Activated CD8-positive, alpha-beta memory T cell treated with anti-CD3 and anti-CD28 coated beads, Interleukin-2, amount 10 ng/mL, durations not matched to agents 7 days and 5 days (primary cell): Measurements from ENCODE around the gene ENTPD2. TPM values are rescaled to one million over a fixed set of nuclear protein-coding genes. Genes with fewer than 3 reads are reported as not detected.
"Not testable (repeated sequence)": the region's sequence is repeated elsewhere in the genome, so short reads cannot be mapped to it uniquely, and the experiment has no call there.

ENCODE experiments used
- ATAC-seq: fragments of 150-1000 bp; cut with Tn5 transposase; one replicate; pipeline ENCODE4 v1.10.0; 2021; ENCODE audit warnings: moderate library complexity
- CTCF ChIA-PET: fragments of 350-600 bp; sonication (Branson Sonifier 250); formaldehyde crosslinking; loops from one replicate; lab custom pipeline; 2021; ENCODE audit warnings: antibody characterized with exemption; lab: Charles Lee
- DNase-seq: peaks from one replicate; pipeline ENCODE4 v3.0.0-alpha.2; 2020
- H3K27ac Mint-ChIP-seq: one replicate; pipeline ENCODE4 v1.8.0; 2021; ENCODE audit warnings: mild to moderate bottlenecking, mixed read lengths
- H3K27me3 Mint-ChIP-seq: one replicate; pipeline ENCODE4 v1.8.0; 2021; ENCODE audit warnings: mixed read lengths
- H3K36me3 Mint-ChIP-seq: one replicate; pipeline ENCODE4 v1.8.0; 2021; ENCODE audit warnings: mild to moderate bottlenecking, mixed read lengths
- H3K4me1 Mint-ChIP-seq: one replicate; pipeline ENCODE4 v1.8.0; 2021; ENCODE audit warnings: mixed read lengths
- H3K4me3 Mint-ChIP-seq: one replicate; pipeline ENCODE4 v1.8.0; 2021; ENCODE audit warnings: mild to moderate bottlenecking, moderate library complexity, mixed read lengths
- H3K9me3 Mint-ChIP-seq: one replicate; pipeline ENCODE4 v1.8.0; 2022; ENCODE audit warnings: low read depth, mixed read lengths
- total RNA-seq, 2 experiments: library from RNA; stranded (reverse); gene quantifications; one replicate each; pipeline ENCODE4 v1.2.3, GENCODE V29; 2021

ENTPD2 gene
- total RNA-seq, 2 experiments from 2014 or later: not detected

DNA sequence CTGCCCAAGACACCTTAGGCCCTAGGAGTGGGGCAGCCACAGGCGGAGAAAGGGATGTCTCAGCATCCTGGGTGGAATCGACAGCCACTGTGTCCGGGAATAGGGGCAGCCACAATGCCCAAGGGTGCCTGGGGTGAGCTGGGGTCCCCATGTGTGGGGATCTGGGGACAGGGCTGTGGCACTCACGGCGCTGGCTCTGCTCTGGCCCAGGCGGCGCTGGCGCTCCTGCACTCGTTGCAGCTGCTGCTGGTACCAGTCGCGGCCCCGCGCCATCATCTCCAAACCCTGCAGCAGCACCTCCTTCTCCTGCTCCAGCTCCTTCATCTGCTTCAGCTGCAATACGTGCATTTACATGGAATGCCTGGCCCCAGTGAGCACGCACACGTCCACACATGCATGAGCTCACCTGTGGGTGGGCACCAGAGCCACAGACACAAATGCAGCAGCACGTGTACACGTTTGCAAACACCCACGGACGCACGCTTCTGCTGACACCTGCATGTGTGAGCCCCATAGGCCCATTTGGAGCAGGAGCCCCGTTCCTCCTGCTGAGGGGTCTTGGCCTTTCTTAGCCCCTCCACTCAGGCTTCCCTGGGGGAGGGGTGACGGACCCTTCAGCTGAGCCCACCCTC, 11.6 kb upstream of the ENTPD2 start:
- no peaks in the 10 kb centered on the region for H3K9me3 Mint-ChIP-seq
- no peak overlapping the region for H3K27ac Mint-ChIP-seq
- H3K27me3 Mint-ChIP-seq: peaks cover 3% of the 10 kb centered on the region
- no peak for DNase-seq
- CTCF ChIA-PET: interaction anchor here (1.6 to 10.2 kb wide), 7 partner anchors 8 to 38 kb away, joined by 4 to 183 read pairs (median 95); partner anchors contain the start of genes ABCA2, FUT7, MAN1B1 and NPDC1
- no peak for ATAC-seq
- peaks cover 4% of the 10 kb centered on the region for H3K36me3 Mint-ChIP-seq
- H3K4me3 Mint-ChIP-seq: no peak overlapping the region
- H3K4me1 Mint-ChIP-seq: peaks cover 15% of the 10 kb centered on the region

DNA sequence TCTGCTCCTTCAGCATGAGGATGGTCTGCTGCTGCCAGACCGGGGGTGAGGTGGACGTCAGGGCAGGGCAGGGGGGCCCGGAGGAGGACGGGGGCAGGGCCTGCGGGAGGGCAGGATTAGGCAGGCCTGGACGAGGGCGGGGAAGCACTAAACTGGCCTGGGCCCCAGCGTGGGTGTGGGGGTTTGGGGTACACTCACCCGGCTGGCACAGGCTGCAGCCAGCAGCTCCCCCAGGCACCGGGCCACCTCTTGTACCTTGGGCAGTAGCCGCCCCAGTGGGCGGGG, 11.0 kb upstream of the ENTPD2 start:
- Mint-ChIP-seq H3K9me3 (no peaks in the 10 kb centered on the region), H3K27ac (no peak overlapping the region), H3K4me1 (peaks cover 15% of the 10 kb centered on the region), H3K27me3 (peaks cover 3% of the 10 kb centered on the region), H3K4me3 (no peak overlapping the region), H3K36me3 (peaks cover 4% of the 10 kb centered on the region)
- DNase-seq: no peak
- CTCF ChIA-PET: interaction anchor here (1.2 to 10.2 kb wide), 14 partner anchors 11 to 335 kb away, joined by 3 to 183 read pairs (median 5); partner anchors contain the start of genes ABCA2, FUT7, MAN1B1 and NPDC1
- ATAC-seq: no peak

DNA sequence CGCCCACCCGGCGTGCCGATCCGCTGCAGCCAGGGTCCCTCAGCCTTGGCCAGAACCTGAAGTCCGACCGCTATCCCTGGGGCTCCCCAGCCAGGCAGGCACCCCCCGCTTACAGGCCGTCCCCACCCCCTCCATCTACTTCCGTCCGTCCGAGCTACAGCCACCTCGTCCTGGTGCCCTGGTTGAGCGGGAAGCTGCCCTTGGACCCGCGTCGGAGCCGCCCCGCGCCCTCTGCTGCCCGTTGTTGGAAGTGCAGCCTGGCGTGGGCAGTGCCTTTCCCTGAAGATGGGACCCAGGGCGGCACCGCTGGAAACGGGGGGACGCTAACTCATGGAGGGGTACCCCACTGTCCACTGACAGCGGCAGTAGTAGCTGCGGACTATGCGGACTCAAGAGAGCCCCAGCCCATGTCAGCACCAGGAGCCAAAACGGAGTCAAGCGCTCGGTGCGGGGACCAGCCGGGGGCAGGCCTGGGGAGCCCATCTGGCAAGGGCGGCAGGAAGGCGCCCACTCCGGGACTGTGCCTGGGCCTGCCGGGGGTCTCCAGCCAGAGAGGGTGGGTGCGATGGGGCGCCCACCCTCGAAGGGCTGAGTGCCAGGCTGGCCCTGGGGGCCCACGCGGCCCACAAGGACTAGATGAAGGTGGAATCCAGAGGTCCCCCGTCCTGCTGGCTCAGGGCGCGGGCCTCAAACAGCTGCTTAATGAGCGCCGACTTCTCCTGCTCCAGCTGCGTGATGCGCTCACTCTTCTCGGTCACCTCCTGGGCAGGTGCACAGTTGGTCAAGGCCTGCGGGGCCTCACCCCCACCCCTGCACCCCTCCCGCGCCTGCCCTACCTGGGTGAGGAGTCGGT, 10.4 kb upstream of the ENTPD2 start:
- Mint-ChIP-seq H3K27ac (no peak overlapping the region), H3K4me3 (no peak overlapping the region), H3K9me3 (no peaks in the 10 kb centered on the region), H3K36me3 (peaks cover 4% of the 10 kb centered on the region), H3K4me1 (peaks cover 15% of the 10 kb centered on the region), H3K27me3 (peaks cover 3% of the 10 kb centered on the region)
- DNase-seq (no peak), ATAC-seq (no peak)
- CTCF ChIA-PET: interaction anchor here (0.7 to 10.2 kb wide), 26 partner anchors 8 to 334 kb away, joined by 3 to 183 read pairs (median 4); partner anchors contain the start of genes ABCA2, FUT7, MAN1B1 and NPDC1

DNA sequence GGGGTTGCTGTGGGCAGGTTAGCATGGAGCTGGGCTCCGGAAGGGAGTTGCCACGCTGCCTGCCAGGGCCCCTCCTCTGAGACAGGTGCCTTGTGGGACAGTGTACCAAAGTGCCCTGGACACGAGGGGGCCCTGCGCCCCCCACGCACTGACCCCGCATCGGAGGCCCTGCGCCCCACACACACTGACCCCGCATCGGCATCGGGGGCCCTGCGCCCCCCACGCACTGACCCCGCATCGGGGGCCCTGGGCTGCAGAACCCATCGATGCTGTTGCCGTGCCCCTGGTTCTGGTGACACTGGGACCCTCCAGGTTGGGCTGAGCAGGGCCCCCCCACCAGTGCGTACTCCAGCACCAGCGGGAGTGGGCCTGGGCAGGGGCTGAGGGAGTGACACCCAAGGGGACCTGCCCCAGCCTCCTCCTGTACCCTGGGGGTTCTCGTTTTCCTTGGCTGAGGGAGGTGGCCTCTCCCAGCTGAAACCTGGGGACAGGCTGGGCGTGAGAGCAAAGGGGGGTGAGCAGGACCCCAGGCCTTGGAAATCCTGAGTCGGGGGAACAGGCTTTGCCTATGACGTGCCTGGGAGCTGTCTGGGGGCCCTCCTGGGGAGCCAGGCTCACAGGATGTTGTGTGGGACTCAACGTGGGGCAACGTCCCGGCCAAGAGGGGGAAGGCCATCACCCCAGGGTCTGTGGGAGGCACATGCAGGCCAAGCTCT, 9.6 kb upstream of the ENTPD2 start:
- no peaks in the 10 kb centered on the region for H3K9me3 Mint-ChIP-seq
- peaks cover 4% of the 10 kb centered on the region for H3K36me3 Mint-ChIP-seq
- ATAC-seq: no peak
- H3K4me3 Mint-ChIP-seq: no peak overlapping the region
- DNase-seq: no peak
- no peak overlapping the region for H3K27ac Mint-ChIP-seq
- CTCF ChIA-PET: interaction anchor here (0.7 to 10.2 kb wide), 26 partner anchors 9 to 333 kb away, joined by 3 to 183 read pairs (median 4); partner anchors contain the start of genes ABCA2, FUT7, MAN1B1 and NPDC1
- H3K27me3 Mint-ChIP-seq: peaks cover 4% of the 10 kb centered on the region
- peaks cover 11% of the 10 kb centered on the region for H3K4me1 Mint-ChIP-seq

DNA sequence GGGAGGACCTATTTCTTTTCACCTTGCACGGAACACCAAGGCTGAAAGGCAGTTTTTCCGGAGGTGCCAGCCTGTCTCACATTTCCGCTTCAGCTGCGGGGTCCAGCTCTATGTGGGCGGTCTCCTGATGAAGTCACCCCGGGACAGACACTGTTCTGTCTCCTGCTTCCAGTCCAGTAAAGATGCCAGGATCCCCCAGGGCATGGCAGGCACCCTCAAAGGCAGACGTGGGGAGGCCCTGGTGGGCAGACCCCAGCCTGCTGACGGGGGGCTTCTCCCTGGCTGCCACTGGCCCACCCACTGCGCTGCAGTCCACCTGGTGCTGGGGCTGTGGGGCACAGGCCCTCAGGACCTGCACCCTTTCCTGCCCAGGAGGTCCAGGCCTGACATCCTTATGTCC, 8.9 kb upstream of the ENTPD2 start:
- not testable (repeated sequence) for H3K27me3 Mint-ChIP-seq
- CTCF ChIA-PET: interaction anchor here (1.5 to 9.5 kb wide), 5 partner anchors 10 to 71 kb away, joined by 5 to 98 read pairs (median 6); partner anchors contain the start of genes ABCA2, FUT7 and PAXX

DNA sequence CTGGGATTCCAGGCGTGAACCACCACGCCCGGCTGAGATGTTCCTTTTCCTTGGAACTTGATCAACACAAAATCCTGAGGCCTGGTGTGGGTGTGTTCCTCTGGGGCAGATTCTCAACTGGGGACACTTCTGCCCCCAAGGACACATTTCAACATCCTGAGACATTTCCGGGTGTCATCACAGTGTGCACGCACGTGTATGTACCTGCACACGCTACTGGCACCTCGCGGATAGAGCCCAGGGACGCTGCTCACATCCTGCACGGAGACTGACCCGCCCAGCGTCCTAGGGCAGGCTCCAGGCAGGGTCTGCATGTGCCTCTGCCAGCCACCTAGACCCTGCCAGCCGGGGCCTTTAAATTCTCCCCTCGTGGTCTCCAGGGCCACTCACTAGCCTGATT, 8.5 kb upstream of the ENTPD2 start:
- Mint-ChIP-seq H3K9me3 (no peaks in the 10 kb centered on the region), H3K36me3 (peaks cover 3% of the 10 kb centered on the region)
- ATAC-seq: no peak

More for the DNA sequence above, 8.9 kb upstream of the ENTPD2 start:
- not testable (repeated sequence) for ATAC-seq, H3K27ac Mint-ChIP-seq, DNase-seq, H3K4me1 Mint-ChIP-seq, H3K4me3 Mint-ChIP-seq, H3K9me3 Mint-ChIP-seq, H3K36me3 Mint-ChIP-seq

DNA sequence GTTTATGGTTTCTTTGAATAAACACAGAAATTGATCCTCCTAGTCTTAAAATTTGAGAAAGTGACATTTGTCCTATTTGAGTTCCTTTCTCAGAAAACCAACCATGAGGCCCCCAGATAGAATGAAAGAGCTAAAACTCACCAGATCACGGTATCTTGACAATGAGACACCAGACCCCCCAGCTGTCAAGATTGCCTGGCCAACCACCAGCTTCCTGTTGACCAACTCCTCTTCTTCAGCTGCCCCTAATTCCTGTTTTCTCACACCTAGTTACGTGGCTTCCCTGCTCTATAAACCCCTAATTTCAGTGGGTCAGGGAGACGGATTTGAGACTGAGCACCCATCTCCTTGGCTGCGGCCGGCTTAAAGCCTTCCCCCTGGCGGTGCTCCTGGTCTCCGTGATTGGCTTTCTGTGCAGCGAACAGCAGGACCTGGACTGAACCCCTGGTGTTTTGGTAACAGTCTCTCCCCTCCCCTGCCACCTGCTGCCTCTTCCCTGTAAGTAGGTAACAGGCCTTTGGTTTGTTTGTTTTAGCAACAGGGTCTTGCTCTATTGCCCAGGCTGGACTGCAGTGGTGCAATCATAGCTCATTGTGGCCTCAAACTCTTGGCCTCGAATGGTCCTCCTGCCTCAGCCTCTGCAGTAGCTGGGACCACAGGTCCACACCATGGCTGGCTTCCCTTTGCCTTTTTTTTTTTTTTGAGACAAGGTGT, 4.8 kb upstream of the ENTPD2 start:
- no peaks in the 10 kb centered on the region for H3K9me3 Mint-ChIP-seq
- CTCF ChIA-PET: interaction anchor here (1.1 to 6.2 kb wide), 6 partner anchors 7 to 111 kb away, joined by 3 to 47 read pairs (median 8); partner anchors contain the start of genes NPDC1 and SAPCD2
- no peak overlapping the region for H3K4me3 Mint-ChIP-seq
- no peaks in the 10 kb centered on the region for H3K36me3 Mint-ChIP-seq
- peaks cover 2% of the 10 kb centered on the region for H3K4me1 Mint-ChIP-seq
- peaks cover 9% of the 10 kb centered on the region for H3K27me3 Mint-ChIP-seq
- H3K27ac Mint-ChIP-seq: no peak overlapping the region
- ATAC-seq: no peak
- no peak for DNase-seq

More for the DNA sequence above, 8.5 kb upstream of the ENTPD2 start:
- H3K27me3 Mint-ChIP-seq: peaks cover 6% of the 10 kb centered on the region
- no peak overlapping the region for H3K4me3 Mint-ChIP-seq
- no peak overlapping the region for H3K27ac Mint-ChIP-seq
- CTCF ChIA-PET: interaction anchor here (1.8 kb wide), 1 partner anchor 16 kb away, joined by 6 read pairs; no protein-coding TSS in a partner anchor
- DNase-seq: no peak
- H3K4me1 Mint-ChIP-seq: peaks cover 4% of the 10 kb centered on the region

DNA sequence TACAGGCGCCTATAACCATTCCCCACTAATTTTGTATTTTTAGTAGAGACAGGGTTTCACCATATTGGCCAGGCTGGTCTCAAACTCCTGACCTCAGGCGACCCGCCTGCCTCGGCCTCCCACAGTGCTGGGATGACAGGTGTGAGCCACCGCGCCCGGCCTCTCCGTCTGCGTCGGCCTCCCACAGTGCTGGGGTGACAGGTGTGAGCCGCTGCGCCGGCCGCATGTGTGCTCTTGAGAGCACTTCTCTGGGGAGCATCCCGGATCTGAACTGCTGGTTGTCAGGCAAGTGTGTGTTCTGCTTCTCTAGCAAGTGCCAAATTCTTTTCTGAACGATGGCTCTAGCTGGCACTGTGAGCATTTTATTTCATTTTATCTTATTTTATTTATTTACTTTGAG, 3.7 kb upstream of the ENTPD2 start:
- peaks cover 15% of the 10 kb centered on the region for H3K27me3 Mint-ChIP-seq
- no peak overlapping the region for H3K27ac Mint-ChIP-seq

DNA sequence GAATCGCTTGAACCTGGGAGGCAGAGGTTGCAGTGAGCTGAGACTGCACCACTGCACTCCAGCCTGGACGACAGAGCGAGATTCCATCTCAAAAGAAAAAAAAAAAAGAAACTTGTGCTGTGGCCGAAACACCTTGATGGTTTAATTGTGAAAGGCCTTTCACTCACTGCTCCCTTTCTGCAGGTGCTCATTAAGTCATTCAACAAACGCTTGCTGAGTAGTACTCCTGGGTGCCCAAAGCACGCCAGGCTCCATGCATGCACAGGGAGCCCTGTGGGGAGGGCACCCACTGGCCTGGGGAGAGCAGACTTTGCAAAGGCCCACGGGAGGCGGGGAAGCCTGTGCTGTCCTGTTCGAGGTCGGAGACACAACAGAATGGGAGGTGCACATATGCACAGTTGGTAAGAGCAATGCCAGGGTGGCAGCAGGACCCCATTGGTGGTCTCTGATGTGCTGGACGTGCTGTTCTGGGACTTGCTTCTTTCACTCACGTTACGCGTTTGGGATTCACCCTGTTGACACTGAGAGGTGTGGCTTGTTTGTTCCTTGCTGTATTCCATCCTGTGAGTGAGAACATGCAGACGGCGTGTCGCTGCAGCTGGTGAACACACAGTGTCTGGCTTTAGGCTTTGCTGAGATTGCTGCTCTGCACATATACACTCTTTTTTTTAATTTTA, 3.0 kb upstream of the ENTPD2 start:
- CTCF ChIA-PET: interaction anchor here (1.3 to 6.2 kb wide), 6 partner anchors 9 to 28 kb away, joined by 4 to 47 read pairs (median 10); partner anchors contain the start of genes NPDC1 and SAPCD2
- DNase-seq: no peak
- no peak overlapping the region for H3K27ac Mint-ChIP-seq
- H3K36me3 Mint-ChIP-seq: no peaks in the 10 kb centered on the region
- peaks cover 22% of the 10 kb centered on the region for H3K27me3 Mint-ChIP-seq
- H3K4me1 Mint-ChIP-seq: peaks cover 2% of the 10 kb centered on the region
- H3K9me3 Mint-ChIP-seq: no peaks in the 10 kb centered on the region
- no peak overlapping the region for H3K4me3 Mint-ChIP-seq
- no peak for ATAC-seq

More for the DNA sequence above, 3.7 kb upstream of the ENTPD2 start:
- DNase-seq (no peak), ATAC-seq (no peak)
- CTCF ChIA-PET: interaction anchor here (1.3 to 6.2 kb wide), 5 partner anchors 9 to 28 kb away, joined by 4 to 47 read pairs (median 9); partner anchors contain the start of genes NPDC1 and SAPCD2
- H3K36me3 Mint-ChIP-seq: no peaks in the 10 kb centered on the region
- H3K4me1 Mint-ChIP-seq: peaks cover 2% of the 10 kb centered on the region
- no peaks in the 10 kb centered on the region for H3K9me3 Mint-ChIP-seq
- no peak overlapping the region for H3K4me3 Mint-ChIP-seq

DNA sequence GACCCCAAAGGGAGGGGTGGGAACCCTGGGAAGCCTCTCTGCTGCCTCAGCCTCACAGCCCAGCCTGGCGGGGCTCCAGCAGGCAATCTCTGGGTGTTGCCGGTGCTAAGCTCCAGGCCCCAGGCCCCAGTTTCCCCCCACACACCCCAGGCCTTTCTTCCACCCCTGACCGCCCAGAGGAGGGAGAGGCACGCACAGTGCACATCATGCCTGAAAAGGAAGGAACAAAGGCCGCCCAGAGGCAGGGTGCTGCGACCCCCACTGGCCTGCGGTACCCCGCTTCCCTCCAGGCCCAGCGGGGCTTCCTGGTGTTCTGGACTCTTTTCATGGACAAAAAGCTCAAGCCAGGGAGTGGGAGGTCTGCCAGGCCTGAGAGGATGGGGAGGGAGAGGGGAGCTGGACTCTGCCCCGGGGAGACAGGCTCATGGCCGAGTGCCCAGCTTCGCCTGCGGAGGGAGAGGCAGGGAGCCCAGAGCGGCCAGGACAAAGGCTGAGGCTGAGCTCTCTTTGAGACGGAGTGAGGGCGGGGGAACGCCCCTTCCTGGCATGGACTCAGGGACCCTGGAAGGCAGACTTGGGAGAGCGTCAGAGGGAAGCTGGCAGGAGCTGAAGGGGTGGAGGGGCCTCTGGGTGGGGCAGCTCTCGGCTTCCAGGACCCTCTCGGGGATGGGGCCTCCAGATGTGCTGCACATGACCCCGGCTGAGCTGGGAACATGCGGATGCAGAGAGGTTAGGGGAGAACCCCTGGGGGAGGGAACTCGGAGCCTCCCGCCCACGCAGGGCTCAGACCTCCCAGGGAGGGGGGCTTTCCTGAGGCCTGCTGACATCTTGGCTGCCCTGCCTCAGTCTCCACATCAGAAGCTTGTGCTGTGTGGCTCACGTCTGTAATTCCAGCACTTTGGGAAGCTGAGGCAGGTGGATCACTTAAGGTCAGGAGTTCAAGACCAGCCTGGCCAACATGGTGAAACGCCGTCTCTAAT, 1.8 kb upstream of the ENTPD2 start:
- H3K4me1 Mint-ChIP-seq: peaks cover 2% of the 10 kb centered on the region
- H3K36me3 Mint-ChIP-seq: no peaks in the 10 kb centered on the region
- H3K9me3 Mint-ChIP-seq: no peaks in the 10 kb centered on the region
- DNase-seq (no peak), ATAC-seq (no peak)
- CTCF ChIA-PET: interaction anchor here (1.5 to 6.2 kb wide), 4 partner anchors 9 to 27 kb away, joined by 8 to 47 read pairs (median 10); partner anchors contain the start of genes NPDC1 and SAPCD2
- no peak overlapping the region for H3K27ac Mint-ChIP-seq
- no peak overlapping the region for H3K4me3 Mint-ChIP-seq
- H3K27me3 Mint-ChIP-seq: peaks cover 23% of the 10 kb centered on the region

DNA sequence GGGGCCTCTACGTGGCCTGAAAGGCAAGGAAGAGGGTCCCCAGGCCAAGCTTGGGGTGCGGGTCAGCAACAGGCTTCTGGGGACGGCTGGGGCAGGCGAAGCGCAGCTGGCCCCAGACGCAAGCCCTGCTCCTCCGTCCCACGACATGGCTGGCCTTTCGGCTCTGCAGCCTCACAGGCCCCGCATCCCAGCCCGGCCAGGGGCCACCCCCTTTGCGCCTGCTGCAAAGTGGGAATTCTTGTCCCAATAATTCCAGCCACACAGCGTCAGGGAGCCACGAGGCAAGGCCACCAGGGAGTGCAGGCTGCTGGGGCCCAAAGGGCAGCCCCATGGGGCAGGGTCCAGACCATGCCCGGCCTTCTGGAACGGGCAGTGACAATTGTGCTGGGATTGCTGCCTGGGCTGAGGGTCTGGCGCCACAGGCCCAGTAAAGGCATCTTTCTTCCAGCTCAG, 1.1 kb upstream of the ENTPD2 start:
- H3K27me3 Mint-ChIP-seq: peaks cover 28% of the 10 kb centered on the region
- CTCF ChIA-PET: interaction anchor here (1.5 to 6.2 kb wide), 4 partner anchors 8 to 26 kb away, joined by 8 to 47 read pairs (median 10); partner anchors contain the start of genes NPDC1 and SAPCD2
- no peaks in the 10 kb centered on the region for H3K36me3 Mint-ChIP-seq
- H3K4me1 Mint-ChIP-seq: peaks cover 2% of the 10 kb centered on the region
- DNase-seq (no peak), ATAC-seq (no peak)
- H3K9me3 Mint-ChIP-seq: no peaks in the 10 kb centered on the region
- no peak overlapping the region for H3K27ac Mint-ChIP-seq
- no peak overlapping the region for H3K4me3 Mint-ChIP-seq
